Heart left ventricle (tissue), 16 donors: Measurements from ENCODE around the gene HTT-AS. TPM values are rescaled to one million over a fixed set of nuclear protein-coding genes. Genes with fewer than 3 reads are reported as not detected.
A peak's percentile ranks its signal among the peaks of the same experiment; 100 is the strongest.
"Not testable (repeated sequence)": the region's sequence is repeated elsewhere in the genome, so short reads cannot be mapped to it uniquely, and the experiment has no call there.

Experiments
- ATAC-seq, 4 donors: fragments of 200-7000 bp; cut with Tn5 transposase; one replicate each; pipeline ENCODE4 v1.9.1; 2020 to 2022; ENCODE audit warnings: moderate library complexity in 4 of 4, mild to moderate bottlenecking in 3 of 4, moderate number of reproducible peaks in 1 of 4
- DNase-seq, 5 donors: peaks; one replicate each; pipeline ENCODE4 v3.0.0-alpha.2; 2020
- H3K27ac ChIP-seq, 12 donors: fragments of 200-600 bp; sonication (generic) in 4 of 12; one replicate each; pipeline versions ENCODE4 v1.5.0 to v1.8.0; 2016 to 2022; ENCODE audit warnings: mild to moderate bottlenecking in 2 of 12
- H3K27me3 ChIP-seq, 9 donors: fragments of 200-600 bp; sonication (generic) in 2 of 9; one replicate each; pipeline versions ENCODE4 v1.5.1 to v1.8.0; 2016 to 2022; ENCODE audit warnings: mild to moderate bottlenecking in 3 of 9
- H3K36me3 ChIP-seq, 9 donors: fragments of 200-600 bp; sonication (generic) in 2 of 9; one replicate each; pipeline versions ENCODE4 v1.5.0 to v1.8.0; 2018 to 2022; ENCODE audit warnings: mild to moderate bottlenecking in 2 of 9
- H3K4me1 ChIP-seq, 12 donors: fragments of 200-600 bp; sonication (generic) in 4 of 12; one replicate each; pipeline versions ENCODE4 v1.5.0 to v1.8.0; 2016 to 2022; ENCODE audit warnings: mild to moderate bottlenecking in 3 of 12
- H3K4me3 ChIP-seq, 12 donors: fragments of 200-600 bp; sonication (generic) in 4 of 12; one replicate each; pipeline versions ENCODE4 v1.5.0 to v1.8.0; 2017 to 2022; ENCODE audit warnings: mild to moderate bottlenecking in 9 of 12, moderate library complexity in 4 of 12
- H3K9me3 ChIP-seq, 12 donors: fragments of 200-600 bp; sonication (generic) in 4 of 12; one replicate each; pipeline versions ENCODE4 v1.5.0 to v1.8.0; 2016 to 2022; ENCODE audit warnings: mild to moderate bottlenecking in 1 of 12
- CTCF ChIP-seq, 12 donors: fragments of 200-600 bp; sonication (generic) in 4 of 12; IDR thresholded peaks; one replicate each; pipeline versions ENCODE4 v1.5.0 to v1.8.0; 2018 to 2022; ENCODE audit warnings: antibody characterized with exemption in 12 of 12, mild to moderate bottlenecking in 5 of 12
- POLR2A ChIP-seq, 2 donors: fragments of 450-650 bp; IDR thresholded peaks; one replicate each; pipeline ENCODE4 v1.6.1; 2017; ENCODE audit warnings: antibody characterized with exemption in 2 of 2, mild to moderate bottlenecking in 2 of 2, moderate library complexity in 2 of 2
- WGBS, 4 donors: extraction: QIAGEN DNeasy Blood & Tissue Kit in 2 of 4; methylation state at CpG; one replicate each; pipeline versions ENCODE4 v1.1.5 to v1.1.7; 2013 to 2018; 5-methylcytosine and 5-hydroxymethylcytosine counted together
- intact Hi-C, 10 donors: fragments of 100-400 bp; cut with DNase I; formaldehyde crosslinking; loops; one replicate each; pipeline versions ENCODE4 v1.11.1 to v1.14.2; 2022
- polyA plus RNA-seq, 2 donors: library from polyadenylated mRNA; stranded (reverse); fragments of 200-250 nt; gene quantifications; one replicate each; pipeline ENCODE4 v1.2.3, GENCODE V29; 2013
- total RNA-seq, 9 donors: library from RNA; depleted of rRNA in 2 of 9; stranded (reverse); fragments of >200 nt in 2 of 9; fragmentation: NEBNext Ultra II Directional in 3 of 9; extraction: Animal tissue kit (Norgen Biotek cat#: 25700) in 3 of 9; gene quantifications; one replicate each; pipeline versions ENCODE4 v1.1.0 to v1.2.4, GENCODE V29; 2016 to 2023
- donor health status: ischemic (EF 13 %, LVEDD 7.1; RV severe dilation, severe dysfunction).
- donor health status: healthy with polysubstance abuse.
- donor health status: DM: no; HTN: yes; CAD: no.
- donor health status: DM: no; HTN: no; CAD: no.
- donor health status: ischemic (EF 25% LVEDD 6.9; RV normal size, moderate dysfunction).
- donor health status: ischemic (EF 25% LVEDD 5.7; RV mildly dilated, moderate dysfunction).
- donor health status: healthy.
- donor health status: DM: yes; HTN: yes; CAD: no.
- donor health status: ischemic (EF 35%, LVEDD 5.7; RV mildly dilated, moderate dysfunction).
- donor health status: nonischemic (EF 11% LVEDD 7.7; RV severe dilation, severe dysfunction).
- donor health status: DM: yes; HTN: yes; CAD: no.
- donor health status: PGD.
- donor health status: ischemic (EF 29% LVEDD 5.4; RV normal size, mild dysfunction).
- donor health status: nonischemic (EF 23%, LVEDD 6.1; RV moderate dilation, normal function).

HTT-AS gene
- total and polyA plus RNA-seq, 11 donors, result not detected

DNA sequence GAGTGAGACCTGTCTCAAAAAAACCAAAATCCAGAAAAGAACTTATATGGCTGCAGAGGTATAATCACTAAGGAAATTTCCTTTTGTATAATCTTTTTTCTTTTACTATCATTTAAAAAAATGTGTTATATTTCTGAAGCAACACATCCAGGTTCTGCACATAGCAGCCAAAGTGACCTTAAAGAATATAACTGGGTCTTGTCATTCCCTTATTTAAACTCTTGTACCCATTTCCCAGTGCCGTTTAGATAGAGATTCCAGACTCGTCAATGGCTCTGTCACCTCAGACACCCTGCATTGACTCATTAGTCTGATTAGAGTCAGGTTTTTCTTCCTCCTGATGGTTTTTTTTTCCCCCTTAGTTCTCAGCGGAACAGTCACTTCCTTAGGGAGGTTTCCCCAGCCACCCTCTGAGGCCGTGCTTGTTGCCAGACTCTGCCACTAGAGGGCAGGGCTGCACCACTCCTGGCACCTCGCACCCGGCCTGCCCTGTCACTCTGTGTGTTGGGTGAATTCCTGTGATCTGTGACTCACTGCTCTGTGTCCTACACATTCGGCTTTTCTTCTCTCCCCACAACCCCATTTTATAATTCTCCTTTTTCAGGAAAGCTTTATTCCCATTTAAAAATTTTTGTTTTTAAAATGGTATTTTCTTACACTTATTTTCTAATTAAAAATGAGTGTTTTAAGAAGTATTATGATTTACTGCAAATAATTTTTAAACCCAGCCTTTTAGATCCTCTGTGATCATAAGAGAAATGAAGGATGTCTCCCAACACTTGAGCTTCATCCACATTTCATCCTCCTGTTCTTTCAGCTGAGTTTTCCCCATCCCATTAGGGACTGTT is 32.2 kb upstream of the HTT-AS start:
- H3K27me3 ChIP-seq, result no peaks in the 10 kb centered on the region
- peak; percentile 95 to 99 (median 98) for ATAC-seq
- no peaks in the 10 kb centered on the region for H3K9me3 ChIP-seq
- TF ChIP-seq POLR2A (IDR thresholded peaks at IDR 0.05) (no peak), CTCF (IDR thresholded peaks at IDR 0.05) (peak; percentile 93 to 98 (median 98))
- peaks cover 0 to 84% (median 75%) of the 10 kb centered on the region in 9 donors for H3K36me3 ChIP-seq
- intact Hi-C loops, result loop anchor here in 7 of 10 donors (1.0 to 10.0 kb wide), 6 partner anchors 28 to 338 kb away; partner anchors contain the start of gene HGFAC (in 2 of the 7)
- peak overlapping the region in 7 of 12 donors; percentile 11 to 63 (median 39) for H3K27ac ChIP-seq
- H3K4me3 ChIP-seq, result no peak overlapping the region
- peak; percentile 86 to 92 (median 86) for DNase-seq
- H3K4me1 ChIP-seq, result peaks cover 0 to 35% (median 22%) of the 10 kb centered on the region in 12 donors
- 3 to 9% (median 4%) methylated on average over 7 of the region's 7 CpGs for WGBS, 4 donors

- H3K27me3 ChIP-seq, result no peaks in the 10 kb centered on the region
- no peaks in the 10 kb centered on the region for H3K4me1 ChIP-seq
- ATAC-seq (no peak), DNase-seq (no peak)
- H3K36me3 ChIP-seq, result peaks cover 0 to 69% (median 53%) of the 10 kb centered on the region in 9 donors
- H3K9me3 ChIP-seq, result no peaks in the 10 kb centered on the region
- TF ChIP-seq CTCF (IDR thresholded peaks at IDR 0.05) (no peak), POLR2A (IDR thresholded peaks at IDR 0.05) (no peak)
- 68 to 77% (median 74%) methylated on average over 2 of the region's 2 CpGs for WGBS, 4 donors
- no peak overlapping the region for H3K4me3 ChIP-seq
- intact Hi-C loops, result no loop called here
- no peak overlapping the region for H3K27ac ChIP-seq
Measured at GRCh38 chr4:3098346-3098745, 24.0 kb upstream of the HTT-AS start.

DNA sequence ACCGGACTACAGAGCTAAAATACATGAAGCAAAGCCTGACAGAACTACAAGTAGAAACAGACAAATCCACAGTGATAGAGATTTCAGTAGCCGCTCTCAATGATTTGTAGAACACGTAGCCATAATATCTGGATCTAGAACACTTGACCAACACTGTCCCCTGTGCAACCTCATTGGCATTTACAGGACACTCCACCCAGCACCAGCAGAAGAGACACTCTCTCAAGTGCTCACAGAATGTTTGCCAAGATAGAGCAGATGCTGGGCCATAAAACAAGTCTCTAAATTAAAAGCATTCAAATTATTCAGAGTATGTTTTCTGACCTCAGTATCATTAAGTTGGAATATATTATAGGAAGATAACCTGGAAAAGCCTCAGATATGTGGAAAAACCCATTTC is 21.9 kb upstream of the HTT-AS start:
- no peak for ATAC-seq
- DNase-seq, result no peak
- no peak overlapping the region for H3K4me3 ChIP-seq
- H3K9me3 ChIP-seq, result no peaks in the 10 kb centered on the region
- no peak overlapping the region for H3K27ac ChIP-seq
- WGBS, 4 donors, result 86 to 90% (median 88%) methylated on average over 3 of the region's 3 CpGs
- intact Hi-C loops, result no loop called here
- H3K4me1 ChIP-seq, result no peaks in the 10 kb centered on the region
- H3K36me3 ChIP-seq, result peaks cover 0 to 71% (median 52%) of the 10 kb centered on the region in 9 donors
- no peaks in the 10 kb centered on the region for H3K27me3 ChIP-seq
- TF ChIP-seq CTCF (IDR thresholded peaks at IDR 0.05), result no peak
- TF ChIP-seq POLR2A (IDR thresholded peaks at IDR 0.05), result no peak

DNA sequence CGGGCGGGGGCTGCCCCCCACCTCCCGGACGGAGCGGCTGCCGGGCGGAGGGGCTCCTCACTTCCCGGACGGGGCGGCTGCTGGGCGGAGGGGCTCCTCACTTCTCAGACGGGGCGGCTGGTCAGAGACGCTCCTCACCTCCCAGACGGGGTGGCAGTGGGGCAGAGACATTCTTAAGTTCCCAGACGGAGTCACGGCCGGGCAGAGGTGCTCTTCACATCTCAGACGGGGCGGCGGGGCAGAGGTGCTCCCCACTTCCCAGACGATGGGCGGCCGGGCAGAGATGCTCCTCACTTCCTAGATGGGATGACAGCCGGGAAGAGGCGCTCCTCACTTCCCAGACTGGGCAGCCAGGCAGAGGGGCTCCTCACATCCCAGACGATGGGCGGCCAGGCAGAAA is 20.4 kb upstream of the HTT-AS start:
- H3K27me3 ChIP-seq, ATAC-seq, DNase-seq, H3K4me3 ChIP-seq, H3K27ac ChIP-seq, H3K9me3 ChIP-seq, H3K4me1 ChIP-seq, intact Hi-C loops: not testable (repeated sequence)
- 89 to 99% (median 96%) methylated on average over 5 to 28 of the region's 28 CpGs for WGBS, 4 donors
- peaks cover 0 to 69% (median 49%) of the 10 kb centered on the region in 9 donors for H3K36me3 ChIP-seq
